PC-9 (cell line): Measurements from ENCODE around the gene CMTR2. TPM values are rescaled to one million over a fixed set of nuclear protein-coding genes. Genes with fewer than 3 reads are reported as not detected.
"Not testable (repeated sequence)": the region's sequence is repeated elsewhere in the genome, so short reads cannot be mapped to it uniquely, and the experiment has no call there.

Experiments
- BruUV-seq: library from RNA; stranded (reverse); fragments of 400-500 nt; replicated peaks from 2 replicates; lab custom pipeline; 2021; lab: Mats Ljungman, UMichigan
- CTCF ChIA-PET: fragments of 300-600 bp; sonication (Branson Sonifier 250); formaldehyde crosslinking; loops from one replicate; lab custom pipeline; 2022; ENCODE audit warnings: antibody characterized with exemption; lab: Charles Lee
- POLR2A ChIA-PET: fragments of 300-600 bp; sonication (Branson Sonifier 250); formaldehyde crosslinking; loops from one replicate; lab custom pipeline; 2022; ENCODE audit warnings: antibody characterized with exemption; ENCODE audit not compliant: unreplicated experiment; lab: Charles Lee
- DNase-seq, 2 experiments: peaks; one replicate each; pipeline versions ENCODE4 v3.0.0 to v3.0.0-alpha.2; 2015 to 2022; ENCODE audit warnings: mixed read lengths in 1 of 2
- H2AFZ ChIP-seq: fragments of 200-600 bp; sonication (generic); 2 replicates; pipeline ENCODE4 v1.8.1; 2017; ENCODE audit warnings: antibody characterized with exemption
- H3F3A ChIP-seq: fragments of 200-600 bp; sonication (generic); 2 replicates; pipeline ENCODE4 v1.8.1; 2017; ENCODE audit warnings: antibody characterized with exemption, mild to moderate bottlenecking, low read depth; ENCODE audit not compliant: insufficient read depth
- H3K27ac ChIP-seq: fragments of 200-600 bp; sonication (generic); 2 replicates; pipeline ENCODE4 v1.6.1; 2016; ENCODE audit warnings: mixed run types
- H3K27me3 ChIP-seq: fragments of 200-600 bp; sonication (generic); 2 replicates; pipeline ENCODE4 v1.6.1; 2016; ENCODE audit warnings: low read depth, mixed run types; ENCODE audit not compliant: insufficient read depth
- H3K36me3 ChIP-seq: fragments of 200-600 bp; sonication (generic); 2 replicates; pipeline ENCODE4 v1.6.1; 2016; ENCODE audit warnings: low read depth, mixed run types
- H3K4me1 ChIP-seq: fragments of 200-600 bp; sonication (generic); replicated peaks from 2 replicates; pipeline ENCODE4 v1.6.1; 2016; ENCODE audit warnings: mixed run types; ENCODE audit not compliant: insufficient read depth
- H3K4me2 ChIP-seq: fragments of 200-600 bp; sonication (generic); 2 replicates; pipeline ENCODE4 v1.6.1; 2017; ENCODE audit warnings: mixed run types
- H3K4me3 ChIP-seq: fragments of 200-600 bp; sonication (generic); 2 replicates; pipeline ENCODE4 v1.6.1; 2016; ENCODE audit warnings: mixed run types
- H3K79me2 ChIP-seq: fragments of 200-600 bp; sonication (generic); 2 replicates; pipeline ENCODE4 v1.6.1; 2017; ENCODE audit warnings: low read depth, mixed run types
- H3K9me2 ChIP-seq: fragments of 200-600 bp; sonication (generic); 2 replicates; pipeline ENCODE4 v1.8.1; 2017; ENCODE audit warnings: mild to moderate bottlenecking; ENCODE audit not compliant: insufficient read depth
- H3K9me3 ChIP-seq: fragments of 200-600 bp; sonication (generic); 2 replicates; pipeline ENCODE4 v1.8.1; 2016; ENCODE audit warnings: low read depth; ENCODE audit not compliant: insufficient read depth
- H4K20me1 ChIP-seq: fragments of 200-600 bp; sonication (generic); 2 replicates; pipeline ENCODE4 v1.8.1; 2017; ENCODE audit not compliant: insufficient read depth
- CTCF ChIP-seq: fragments of 200-600 bp; sonication (generic); conservative IDR thresholded peaks from 2 replicates; pipeline ENCODE4 v1.6.1; 2017; ENCODE audit warnings: mixed run types, antibody characterized with exemption, mild to moderate bottlenecking, moderate library complexity
- EZH2 ChIP-seq: fragments of 200-600 bp; sonication (generic); IDR thresholded peaks from 2 replicates; pipeline ENCODE4 v1.8.0; 2017; ENCODE audit warnings: antibody characterized with exemption, low read depth
- intact Hi-C: fragments of 100-400 bp; cut with micrococcal nuclease; formaldehyde crosslinking; loops from one replicate; pipeline ENCODE4 v1.10.0; 2022; ENCODE audit not compliant: unreplicated experiment
- total RNA-seq: library from RNA; stranded (reverse); gene quantifications from 2 replicates; pipeline ENCODE4 v1.2.3, GENCODE V29; 2021

Gene CMTR2
- total RNA-seq, 1 experiment from 2014 or later, result 36.2 TPM

GRCh38 chr16:71296584-71297340 is 7.6 kb upstream of the CMTR2 start:
- Histone ChIP-seq H3K4me1 (peaks cover 7% of the 10 kb centered on the region; the same call in 1 of the 2 replicates), H3K9me3 (no peaks in the 10 kb centered on the region), H2AFZ (no peak overlapping the region), H4K20me1 (no peaks in the 10 kb centered on the region), H3K27ac (no peak overlapping the region), H3K9me2 (no peaks in the 10 kb centered on the region), H3K27me3 (no peaks in the 10 kb centered on the region), H3K4me2 (0 out of 2 replicates have a peak overlapping the region, but pooled peaks have one; percentile 8), H3K4me3 (no peak overlapping the region), H3K36me3 (no peaks in the 10 kb centered on the region; the same call in 1 of the 2 replicates), H3F3A (no peaks in the 10 kb centered on the region; the same call in 1 of the 2 replicates), H3K79me2 (no peaks in the 10 kb centered on the region)
- DNase-seq, result peak in 1 of 2 experiments; percentile 9
- TF ChIP-seq CTCF (no peak), EZH2 (no peak)
- ChIA-PET POLR2A (interaction anchor here (0.6 kb wide), 1 partner anchor 41 kb away, joined by 8 read pairs; no protein-coding TSS in a partner anchor), CTCF (no interaction called here)
- intact Hi-C loops, result no loop called here
- no TSS peak for BruUV-seq

GRCh38 chr16:71295950-71296349 is 6.7 kb upstream of the CMTR2 start:
- intact Hi-C loops, result no loop called here
- Histone ChIP-seq H3K27me3 (no peaks in the 10 kb centered on the region), H3K9me3 (no peaks in the 10 kb centered on the region), H3F3A (no peaks in the 10 kb centered on the region; the same call in 1 of the 2 replicates), H3K36me3 (no peaks in the 10 kb centered on the region; the same call in 1 of the 2 replicates), H3K79me2 (no peaks in the 10 kb centered on the region), H3K4me3 (no peak overlapping the region), H3K27ac (no peak overlapping the region), H4K20me1 (no peaks in the 10 kb centered on the region), H3K9me2 (no peaks in the 10 kb centered on the region), H2AFZ (no peak overlapping the region), H3K4me2 (no peak overlapping the region), H3K4me1 (peaks cover 8% of the 10 kb centered on the region)
- DNase-seq, result no peak
- POLR2A ChIA-PET, result no interaction called here
- TF ChIP-seq CTCF (no peak), EZH2 (no peak)
- BruUV-seq, result no TSS peak
- CTCF ChIA-PET, result no interaction called here

GRCh38 chr16:71293919-71294318 is 4.7 kb upstream of the CMTR2 start:
- H3K4me2 ChIP-seq, result no peak overlapping the region
- H3K79me2 ChIP-seq, result peaks cover under 1% of the 10 kb centered on the region; the same call in 1 of the 2 replicates
- no peaks in the 10 kb centered on the region for H3K27me3 ChIP-seq
- intact Hi-C loops, result no loop called here
- H3K9me2 ChIP-seq, result no peaks in the 10 kb centered on the region
- no peak overlapping the region for H3K4me3 ChIP-seq
- ChIA-PET CTCF (no interaction called here), POLR2A (no interaction called here)
- H3F3A ChIP-seq, result peaks cover 8% of the 10 kb centered on the region
- peaks cover 21% of the 10 kb centered on the region for H3K4me1 ChIP-seq
- H2AFZ ChIP-seq, result no peak overlapping the region
- no peak for DNase-seq
- no TSS peak for BruUV-seq
- H3K9me3 ChIP-seq, result no peaks in the 10 kb centered on the region
- no peak for TF ChIP-seq EZH2
- no peak for TF ChIP-seq CTCF
- H3K27ac ChIP-seq, result no peak overlapping the region
- no peaks in the 10 kb centered on the region for H4K20me1 ChIP-seq
- no peaks in the 10 kb centered on the region for H3K36me3 ChIP-seq

GRCh38 chr16:71292095-71292494 is 2.9 kb upstream of the CMTR2 start:
- CTCF ChIA-PET, DNase-seq, H3K9me3 ChIP-seq, H4K20me1 ChIP-seq, H2AFZ ChIP-seq, intact Hi-C loops, H3K9me2 ChIP-seq, POLR2A ChIA-PET, H3K4me2 ChIP-seq, BruUV-seq, H3K27me3 ChIP-seq, H3K27ac ChIP-seq, H3K4me3 ChIP-seq, H3K36me3 ChIP-seq: not testable (repeated sequence)
- H3K4me1 ChIP-seq, result peaks cover 28% of the 10 kb centered on the region
- H3F3A ChIP-seq, result peaks cover 22% of the 10 kb centered on the region
- peaks cover 18% of the 10 kb centered on the region for H3K79me2 ChIP-seq
